Fibroblast of peridontal ligament (primary cell): ENCODE data around the gene C3orf49.

Experiments
- DNase-seq: peaks from one replicate; pipeline ENCODE4 v3.0.0-alpha.2; 2010; ENCODE audit errors: extremely low read depth

The C3orf49 gene

GRCh38 chr3:63886858-63887257 lies 67.8 kb downstream of the C3orf49 start:
- no peak for DNase-seq

GRCh38 chr3:63891518-63891917 lies 72.4 kb downstream of the C3orf49 start:
- no peak for DNase-seq

- no peak for DNase-seq
Measured at GRCh38 chr3:63892773-63893352, 73.8 kb downstream of the C3orf49 start.

- no peak for DNase-seq
Measured at GRCh38 chr3:63895422-63896189, 76.5 kb downstream of the C3orf49 start.

- peak; percentile 63 for DNase-seq
Measured at GRCh38 chr3:63896332-63897030, 77.4 kb downstream of the C3orf49 start.
